Karpas-422 (cell line): Measurements from ENCODE around the gene PLXNA2. TPM values are rescaled to one million over a fixed set of nuclear protein-coding genes. Genes with fewer than 3 reads are reported as not detected.

ENCODE experiments used
- DNase-seq: peaks from one replicate; pipeline ENCODE4 v3.0.0-alpha.2; 2015
- H2AFZ ChIP-seq: fragments of 200-600 bp; sonication (generic); 2 replicates; pipeline ENCODE4 v1.6.1; 2014; ENCODE audit warnings: antibody characterized with exemption, low read length, mixed read lengths
- H3K27ac ChIP-seq: fragments of 200-600 bp; sonication (generic); 2 replicates; pipeline ENCODE4 v1.5.1; 2014; ENCODE audit warnings: mild to moderate bottlenecking, low read length, moderate library complexity
- H3K27me3 ChIP-seq: fragments of 200-600 bp; sonication (generic); 2 replicates; pipeline ENCODE4 v1.6.1; 2014; ENCODE audit warnings: low read length, mixed read lengths
- H3K36me3 ChIP-seq: fragments of 200-600 bp; sonication (generic); 2 replicates; pipeline ENCODE4 v1.6.1; 2014; ENCODE audit warnings: low read length, mixed read lengths; ENCODE audit not compliant: insufficient read depth
- H3K4me1 ChIP-seq: fragments of 200-600 bp; sonication (generic); 2 replicates; pipeline ENCODE4 v1.6.1; 2014; ENCODE audit warnings: mild to moderate bottlenecking, low read length, mixed read lengths
- H3K4me2 ChIP-seq: fragments of 200-600 bp; sonication (generic); 2 replicates; pipeline ENCODE4 v1.6.1; 2014; ENCODE audit warnings: low read length, low read depth, mild to moderate bottlenecking; ENCODE audit not compliant: poor library complexity, severe bottlenecking
- H3K4me3 ChIP-seq: fragments of 200-600 bp; sonication (generic); 2 replicates; pipeline ENCODE4 v1.5.1; 2014; ENCODE audit warnings: mild to moderate bottlenecking, antibody characterized with exemption, low read length, mixed read lengths
- H3K79me2 ChIP-seq: fragments of 200-600 bp; sonication (generic); 2 replicates; pipeline ENCODE4 v1.6.1; 2014; ENCODE audit warnings: mild to moderate bottlenecking, low read length, mixed read lengths
- H3K9ac ChIP-seq: fragments of 200-600 bp; sonication (generic); 2 replicates; pipeline ENCODE4 v1.6.0; 2014; ENCODE audit warnings: low read length
- H3K9me2 ChIP-seq: fragments of 200-600 bp; sonication (generic), shearing (Covaris generic); replicated peaks from 2 replicates; pipeline ENCODE4 v1.6.0; 2014; ENCODE audit warnings: mild to moderate bottlenecking, low read length, moderate library complexity; ENCODE audit not compliant: insufficient read depth
- H3K9me3 ChIP-seq: fragments of 300-700, 200-600 bp; sonication (generic); 2 replicates; pipeline ENCODE4 v1.6.1; 2014; ENCODE audit warnings: low read length, mixed read lengths
- H4K20me1 ChIP-seq: fragments of 200-600 bp; sonication (generic); 2 replicates; pipeline ENCODE4 v1.6.1; 2014; ENCODE audit warnings: mild to moderate bottlenecking, antibody characterized with exemption, low read length, low read depth; ENCODE audit not compliant: insufficient read depth
- total RNA-seq: library from RNA; depleted of rRNA; stranded (reverse); fragments of >200 nt; shearing (Covaris generic); gene quantifications from 2 replicates; pipeline ENCODE4 v1.2.3, GENCODE V29; 2014; ENCODE audit warnings: low replicate concordance

The PLXNA2 gene
- total RNA-seq, 1 experiment from 2014 or later = not detected

DNA sequence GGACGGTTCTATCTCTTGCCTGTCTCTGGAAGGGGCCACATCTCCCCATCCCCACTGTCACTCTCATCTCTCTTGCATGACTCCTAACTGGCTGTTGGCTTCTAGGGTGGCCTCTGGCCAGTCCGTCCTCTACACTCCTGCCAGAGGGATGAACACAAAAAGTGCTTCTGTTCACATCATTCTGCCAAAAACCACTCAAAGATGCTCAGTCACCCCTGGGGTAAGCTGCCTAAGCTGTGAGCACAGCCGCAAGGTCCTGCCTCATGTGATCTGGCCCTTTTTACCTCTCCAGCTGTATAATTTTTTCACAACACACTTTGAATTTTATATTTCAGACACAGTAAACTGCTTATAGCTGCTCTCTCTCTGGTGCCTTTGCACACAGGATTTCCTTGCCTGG is 235.7 kb downstream of the PLXNA2 start:
- no peaks in the 10 kb centered on the region for H3K79me2 ChIP-seq

GRCh38 chr1:208007938-208008342 is 236.2 kb downstream of the PLXNA2 start:
- no peaks in the 10 kb centered on the region for H3K4me1 ChIP-seq
- no peak overlapping the region for H3K27ac ChIP-seq
- no peak overlapping the region for H2AFZ ChIP-seq
- no peaks in the 10 kb centered on the region for H4K20me1 ChIP-seq
- no peaks in the 10 kb centered on the region for H3K27me3 ChIP-seq
- H3K9ac ChIP-seq = no peak overlapping the region
- no peak overlapping the region for H3K4me3 ChIP-seq
- no peaks in the 10 kb centered on the region for H3K9me3 ChIP-seq
- H3K4me2 ChIP-seq = no peak overlapping the region
- H3K9me2 ChIP-seq = no peaks in the 10 kb centered on the region
- H3K36me3 ChIP-seq = no peaks in the 10 kb centered on the region
- DNase-seq = no peak
- H3K79me2 ChIP-seq = no peaks in the 10 kb centered on the region

More for the DNA sequence above, 235.7 kb downstream of the PLXNA2 start:
- Histone ChIP-seq H3K36me3 (no peaks in the 10 kb centered on the region), H3K9ac (no peak overlapping the region), H3K4me1 (no peaks in the 10 kb centered on the region), H4K20me1 (no peaks in the 10 kb centered on the region), H3K27me3 (no peaks in the 10 kb centered on the region), H3K4me3 (no peak overlapping the region), H3K9me3 (no peaks in the 10 kb centered on the region), H3K9me2 (no peaks in the 10 kb centered on the region), H2AFZ (no peak overlapping the region), H3K27ac (no peak overlapping the region), H3K4me2 (no peak overlapping the region)
- DNase-seq = no peak

DNA sequence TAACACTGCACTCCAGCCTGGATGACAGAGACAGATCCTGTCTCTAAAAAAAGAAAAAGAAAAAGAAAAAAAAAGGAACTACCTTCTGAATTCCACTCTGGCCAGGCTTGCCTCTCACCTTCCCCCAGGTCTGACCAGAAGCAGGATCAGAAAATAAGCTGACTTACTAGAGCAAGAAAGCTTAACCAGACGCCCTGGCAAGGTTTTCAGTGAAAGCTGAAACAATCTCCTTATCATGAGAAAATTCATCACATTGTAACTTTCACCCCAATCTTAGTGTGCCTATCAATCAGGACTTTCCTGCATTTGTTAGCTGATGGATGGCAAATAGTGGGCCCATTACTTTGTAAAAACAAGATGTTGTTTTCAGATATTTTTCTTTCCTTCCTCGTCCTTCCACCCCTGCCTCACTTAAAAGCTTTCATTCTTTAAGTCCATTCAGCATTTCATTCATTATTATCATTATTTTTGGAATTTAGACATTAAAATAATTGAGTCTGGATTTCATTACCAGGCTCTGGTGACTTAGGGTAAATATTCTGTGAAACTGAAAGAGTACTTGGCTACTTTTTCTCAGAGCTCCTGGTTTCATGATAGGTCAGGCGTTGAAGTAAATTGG is 236.8 kb downstream of the PLXNA2 start:
- H3K27ac ChIP-seq = no peak overlapping the region
- no peaks in the 10 kb centered on the region for H3K27me3 ChIP-seq
- H3K9me2 ChIP-seq = no peaks in the 10 kb centered on the region
- no peak for DNase-seq
- H3K79me2 ChIP-seq = no peaks in the 10 kb centered on the region
- no peaks in the 10 kb centered on the region for H3K4me1 ChIP-seq
- H3K4me3 ChIP-seq = no peak overlapping the region
- H3K36me3 ChIP-seq = no peaks in the 10 kb centered on the region
- H3K9ac ChIP-seq = no peak overlapping the region
- H3K9me3 ChIP-seq = no peaks in the 10 kb centered on the region
- H3K4me2 ChIP-seq = no peak overlapping the region
- no peaks in the 10 kb centered on the region for H4K20me1 ChIP-seq
- no peak overlapping the region for H2AFZ ChIP-seq

- H3K27me3 ChIP-seq = no peaks in the 10 kb centered on the region
- no peak overlapping the region for H3K27ac ChIP-seq
- H3K79me2 ChIP-seq = no peaks in the 10 kb centered on the region
- no peaks in the 10 kb centered on the region for H3K9me2 ChIP-seq
- no peaks in the 10 kb centered on the region for H4K20me1 ChIP-seq
- no peaks in the 10 kb centered on the region for H3K9me3 ChIP-seq
- H3K9ac ChIP-seq = no peak overlapping the region
- H3K4me3 ChIP-seq = no peak overlapping the region
- no peak overlapping the region for H2AFZ ChIP-seq
- H3K4me2 ChIP-seq = no peak overlapping the region
- H3K4me1 ChIP-seq = no peaks in the 10 kb centered on the region
- no peak for DNase-seq
- no peaks in the 10 kb centered on the region for H3K36me3 ChIP-seq
Observed at GRCh38 chr1:208006258-208006920, 237.8 kb downstream of the PLXNA2 start.

DNA sequence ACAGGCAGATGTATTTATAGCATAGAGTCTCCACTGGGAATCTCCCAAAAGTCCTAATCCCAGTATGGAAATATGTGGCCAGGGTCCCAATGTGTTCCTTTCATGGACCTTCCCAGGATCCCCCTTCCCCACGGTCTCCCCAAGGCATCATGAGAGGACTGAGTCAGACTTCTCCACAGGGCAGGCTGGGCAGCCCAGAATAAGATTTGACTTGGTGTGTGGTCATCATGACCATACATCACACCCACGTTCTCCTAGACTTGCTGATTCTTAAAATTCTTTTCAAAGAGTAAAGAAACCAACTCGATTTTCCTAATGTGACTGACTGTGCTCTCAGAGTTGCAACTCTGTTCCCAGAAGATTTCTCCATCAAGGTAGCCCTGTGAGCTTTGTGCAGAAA is 239.3 kb downstream of the PLXNA2 start:
- H4K20me1 ChIP-seq = no peaks in the 10 kb centered on the region
- no peak overlapping the region for H3K4me2 ChIP-seq
- no peak overlapping the region for H3K4me3 ChIP-seq
- no peak overlapping the region for H2AFZ ChIP-seq
- no peaks in the 10 kb centered on the region for H3K36me3 ChIP-seq
- H3K9ac ChIP-seq = no peak overlapping the region
- DNase-seq = no peak
- H3K27ac ChIP-seq = no peak overlapping the region
- no peaks in the 10 kb centered on the region for H3K79me2 ChIP-seq
- H3K27me3 ChIP-seq = no peaks in the 10 kb centered on the region
- H3K4me1 ChIP-seq = no peaks in the 10 kb centered on the region
- H3K9me2 ChIP-seq = no peaks in the 10 kb centered on the region
- H3K9me3 ChIP-seq = no peaks in the 10 kb centered on the region

DNA sequence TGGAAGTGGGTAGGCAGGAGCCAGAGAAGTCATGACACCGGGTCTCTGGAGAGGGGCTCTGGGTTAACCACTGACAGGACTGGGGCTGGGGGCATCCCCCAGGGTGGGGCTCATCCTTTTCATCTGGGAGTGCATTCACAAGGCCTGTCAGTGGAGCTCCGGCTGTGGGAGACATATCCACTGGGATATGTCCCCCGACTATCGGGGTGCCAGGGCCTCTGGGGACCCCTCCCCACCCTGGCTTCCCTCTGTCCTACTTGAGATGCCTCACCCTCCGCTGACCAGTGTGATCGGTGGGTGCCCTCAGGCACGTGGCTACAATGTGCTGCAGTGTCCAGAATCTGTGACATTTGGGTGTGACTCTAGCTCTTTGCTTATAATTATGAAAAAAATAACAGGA is 240.9 kb downstream of the PLXNA2 start:
- Histone ChIP-seq H3K79me2 (no peaks in the 10 kb centered on the region), H3K9me2 (no peaks in the 10 kb centered on the region), H3K27ac (no peak overlapping the region), H3K4me2 (no peak overlapping the region), H3K27me3 (no peaks in the 10 kb centered on the region), H3K36me3 (no peaks in the 10 kb centered on the region), H3K4me1 (no peaks in the 10 kb centered on the region), H2AFZ (no peak overlapping the region), H3K4me3 (no peak overlapping the region), H3K9ac (no peak overlapping the region), H4K20me1 (no peaks in the 10 kb centered on the region), H3K9me3 (no peaks in the 10 kb centered on the region)
- no peak for DNase-seq

DNA sequence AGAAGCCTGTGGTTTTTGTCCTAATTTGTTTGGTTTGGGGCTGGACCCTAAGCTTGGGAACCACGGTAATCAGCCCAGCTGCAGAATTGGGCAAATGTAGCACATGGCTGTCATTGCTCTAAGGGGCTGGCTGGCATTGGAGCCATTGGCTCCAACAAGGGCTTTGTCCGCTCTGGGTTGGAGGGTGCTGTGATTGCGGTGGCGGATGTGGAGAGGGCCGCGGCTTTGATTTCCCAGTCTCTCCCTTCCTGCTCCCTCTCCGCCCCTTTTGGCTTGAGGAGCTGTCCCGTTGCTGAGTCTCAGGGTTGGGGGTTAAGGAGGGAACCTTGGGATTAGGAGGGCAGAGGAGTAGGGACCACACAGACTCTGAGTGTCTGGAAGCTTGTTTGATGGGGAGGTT is 241.5 kb downstream of the PLXNA2 start:
- H3K27ac ChIP-seq = no peak overlapping the region
- no peak overlapping the region for H2AFZ ChIP-seq
- no peaks in the 10 kb centered on the region for H3K9me3 ChIP-seq
- no peaks in the 10 kb centered on the region for H3K36me3 ChIP-seq
- no peaks in the 10 kb centered on the region for H4K20me1 ChIP-seq
- H3K4me1 ChIP-seq = no peaks in the 10 kb centered on the region
- no peak overlapping the region for H3K4me3 ChIP-seq
- no peaks in the 10 kb centered on the region for H3K9me2 ChIP-seq
- no peaks in the 10 kb centered on the region for H3K79me2 ChIP-seq
- no peaks in the 10 kb centered on the region for H3K27me3 ChIP-seq
- H3K9ac ChIP-seq = no peak overlapping the region
- no peak for DNase-seq
- no peak overlapping the region for H3K4me2 ChIP-seq

DNA sequence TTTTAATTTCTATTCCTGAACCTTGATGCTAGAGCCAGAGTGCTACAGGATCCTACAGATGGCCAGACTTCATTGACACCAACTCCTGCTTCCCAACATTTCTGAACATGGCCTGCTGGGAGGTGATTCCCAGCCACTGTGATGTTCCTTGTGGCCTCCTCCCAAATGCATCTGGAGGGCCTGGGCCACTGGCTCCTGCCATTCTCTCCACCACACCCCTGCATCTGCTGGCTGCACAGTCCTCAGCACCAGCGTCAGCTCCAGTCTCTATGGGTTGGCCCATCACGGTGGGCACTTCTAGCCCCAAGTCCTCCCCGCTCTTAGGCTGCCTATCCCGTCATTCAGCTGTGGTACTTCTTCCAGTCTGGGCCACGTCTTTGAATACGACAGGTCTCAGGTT is 242.1 kb downstream of the PLXNA2 start:
- no peaks in the 10 kb centered on the region for H4K20me1 ChIP-seq
- no peak overlapping the region for H3K27ac ChIP-seq
- H3K4me2 ChIP-seq = no peak overlapping the region
- no peak for DNase-seq
- H3K36me3 ChIP-seq = no peaks in the 10 kb centered on the region
- no peaks in the 10 kb centered on the region for H3K4me1 ChIP-seq
- H3K4me3 ChIP-seq = no peak overlapping the region
- H3K9me3 ChIP-seq = no peaks in the 10 kb centered on the region
- H2AFZ ChIP-seq = no peak overlapping the region
- H3K79me2 ChIP-seq = no peaks in the 10 kb centered on the region
- no peaks in the 10 kb centered on the region for H3K9me2 ChIP-seq
- no peaks in the 10 kb centered on the region for H3K27me3 ChIP-seq
- no peak overlapping the region for H3K9ac ChIP-seq
